ENCODE results near the gene KNDC1. TPM values are rescaled to one million over a fixed set of nuclear protein-coding genes. Genes with fewer than 3 reads are reported as not detected.

Gene KNDC1
- total and polyA plus RNA-seq, 10 donors, result 0.05 to 3.5 (median 1.0) TPM

- H3K9me3 ChIP-seq, result no peaks in the 10 kb centered on the region
- no peaks in the 10 kb centered on the region for H3K4me1 ChIP-seq
- no peak overlapping the region for H3K4me3 ChIP-seq
- 79 to 87% (median 82%) methylated on average over 12 to 20 of the region's 20 CpGs for WGBS, 5 donors
- TF ChIP-seq POLR2A (IDR thresholded peaks at IDR 0.05) (no peak), CTCF (IDR thresholded peaks at IDR 0.05 in 8 of 11, conservative IDR thresholded peaks at IDR 0.05 in 3 of 11) (no peak), POLR2AphosphoS5 (IDR thresholded peaks at IDR 0.05) (no peak)
- H3K27me3 ChIP-seq (replicated peaks in 1 of 7), result peaks cover 0 to 53% (median 0%) of the 10 kb centered on the region in 7 donors
- H3K36me3 ChIP-seq, result no peaks in the 10 kb centered on the region
- no peak overlapping the region for H3K27ac ChIP-seq
- DNase-seq, result no peak
- intact Hi-C loops (cut with DNase I; ENCODE audit: low total_unique reads), result no loop called here
These were observed 53.0 kb downstream of the KNDC1 start for GRCh38 chr10:133212853-133213494.

- intact Hi-C loops (cut with DNase I; ENCODE audit: low total_unique reads), result no loop called here
These were observed 53.8 kb downstream of the KNDC1 start for GRCh38 chr10:133213641-133214467.

GRCh38 chr10:133214468-133215410 is 54.7 kb downstream of the KNDC1 start:
- Histone ChIP-seq H3K9me3 (no peaks in the 10 kb centered on the region), H3K27ac (no peak overlapping the region), H3K36me3 (no peaks in the 10 kb centered on the region), H3K4me1 (no peaks in the 10 kb centered on the region), H3K27me3 (replicated peaks in 1 of 7) (peaks cover 0 to 70% (median 5%) of the 10 kb centered on the region in 7 donors), H3K4me3 (no peak overlapping the region)
- 81 to 87% (median 84%) methylated on average over 14 to 28 of the region's 28 CpGs for WGBS, 5 donors
- TF ChIP-seq POLR2AphosphoS5 (IDR thresholded peaks at IDR 0.05), result no peak
- no peak for TF ChIP-seq CTCF (IDR thresholded peaks at IDR 0.05 in 8 of 11, conservative IDR thresholded peaks at IDR 0.05 in 3 of 11)
- no peak for TF ChIP-seq POLR2A (IDR thresholded peaks at IDR 0.05)
- intact Hi-C loops (cut with DNase I; ENCODE audit: low total_unique reads), result no loop called here
- DNase-seq, result no peak

More at GRCh38 chr10:133213641-133214467, 53.8 kb downstream of the KNDC1 start:
- Histone ChIP-seq H3K9me3 (no peaks in the 10 kb centered on the region), H3K27me3 (replicated peaks in 1 of 7) (peaks cover 0 to 61% (median 0%) of the 10 kb centered on the region in 7 donors), H3K4me3 (no peak overlapping the region), H3K36me3 (no peaks in the 10 kb centered on the region), H3K27ac (no peak overlapping the region), H3K4me1 (no peaks in the 10 kb centered on the region)
- TF ChIP-seq POLR2A (IDR thresholded peaks at IDR 0.05) (no peak), CTCF (IDR thresholded peaks at IDR 0.05 in 8 of 11, conservative IDR thresholded peaks at IDR 0.05 in 3 of 11) (no peak), POLR2AphosphoS5 (IDR thresholded peaks at IDR 0.05) (no peak)
- no peak for DNase-seq
- WGBS, 5 donors, result 84 to 89% (median 84%) methylated on average over 17 to 32 of the region's 32 CpGs
